HG03039 (cell line): Measurements from ENCODE around the gene BMF.
A peak's percentile ranks its signal among the peaks of the same experiment; 100 is the strongest.

ENCODE experiments used
- ATAC-seq: cut with Tn5 transposase; IDR thresholded peaks from one replicate; pipeline ENCODE4 v1.9.1; 2021; ENCODE audit warnings: mild to moderate bottlenecking, moderate library complexity; ENCODE audit not compliant: unreplicated experiment

BMF gene

DNA sequence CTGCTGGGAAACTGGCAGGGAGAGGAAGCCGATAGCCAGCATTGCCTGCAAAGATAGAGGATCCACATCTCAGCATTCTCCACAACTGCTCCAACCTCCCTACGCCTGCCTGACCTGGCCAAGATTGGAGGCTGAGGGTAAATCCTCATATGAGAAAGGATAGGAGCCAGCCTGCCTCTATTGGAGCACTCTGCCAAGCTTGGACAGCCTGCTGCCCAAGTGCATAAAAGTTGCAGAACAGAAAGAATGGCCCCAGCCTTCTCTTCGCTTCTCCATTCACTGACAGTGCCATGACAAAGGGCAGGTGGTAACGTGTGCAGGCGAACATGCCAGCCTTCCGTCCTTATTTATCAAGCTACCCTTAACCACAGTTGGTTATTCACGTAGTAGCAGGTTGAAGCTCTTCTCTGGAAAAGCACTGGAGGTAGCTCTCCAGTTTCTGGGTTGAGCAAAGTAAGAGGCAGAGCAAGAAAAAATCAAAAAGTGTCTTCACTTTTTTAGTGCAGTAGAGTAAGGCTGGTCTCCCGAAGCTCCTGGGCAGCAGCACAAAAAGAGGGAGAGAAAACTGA lies 4.3 kb downstream of the BMF start:
- ATAC-seq, result no peak

DNA sequence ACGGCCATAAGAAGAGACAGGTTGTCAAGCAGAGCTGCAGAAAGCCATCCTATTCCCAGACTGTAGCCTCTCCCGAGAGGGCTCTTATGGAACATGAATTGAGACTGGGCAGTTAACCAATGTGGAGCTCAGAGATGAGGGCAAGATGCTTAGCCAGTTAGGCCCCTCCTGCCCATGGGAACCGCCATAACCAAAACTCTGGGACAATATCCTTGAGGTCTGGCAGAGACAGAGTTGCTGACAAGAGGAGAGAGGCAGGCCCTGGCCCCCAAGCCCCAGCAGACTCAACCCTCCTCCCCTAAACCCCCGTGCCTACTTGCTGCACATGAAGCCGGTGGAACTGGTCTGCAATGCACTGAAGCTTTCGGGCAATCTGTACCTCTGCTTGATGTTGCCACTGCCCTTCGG lies 4.8 kb downstream of the BMF start:
- ATAC-seq, result no peak

DNA sequence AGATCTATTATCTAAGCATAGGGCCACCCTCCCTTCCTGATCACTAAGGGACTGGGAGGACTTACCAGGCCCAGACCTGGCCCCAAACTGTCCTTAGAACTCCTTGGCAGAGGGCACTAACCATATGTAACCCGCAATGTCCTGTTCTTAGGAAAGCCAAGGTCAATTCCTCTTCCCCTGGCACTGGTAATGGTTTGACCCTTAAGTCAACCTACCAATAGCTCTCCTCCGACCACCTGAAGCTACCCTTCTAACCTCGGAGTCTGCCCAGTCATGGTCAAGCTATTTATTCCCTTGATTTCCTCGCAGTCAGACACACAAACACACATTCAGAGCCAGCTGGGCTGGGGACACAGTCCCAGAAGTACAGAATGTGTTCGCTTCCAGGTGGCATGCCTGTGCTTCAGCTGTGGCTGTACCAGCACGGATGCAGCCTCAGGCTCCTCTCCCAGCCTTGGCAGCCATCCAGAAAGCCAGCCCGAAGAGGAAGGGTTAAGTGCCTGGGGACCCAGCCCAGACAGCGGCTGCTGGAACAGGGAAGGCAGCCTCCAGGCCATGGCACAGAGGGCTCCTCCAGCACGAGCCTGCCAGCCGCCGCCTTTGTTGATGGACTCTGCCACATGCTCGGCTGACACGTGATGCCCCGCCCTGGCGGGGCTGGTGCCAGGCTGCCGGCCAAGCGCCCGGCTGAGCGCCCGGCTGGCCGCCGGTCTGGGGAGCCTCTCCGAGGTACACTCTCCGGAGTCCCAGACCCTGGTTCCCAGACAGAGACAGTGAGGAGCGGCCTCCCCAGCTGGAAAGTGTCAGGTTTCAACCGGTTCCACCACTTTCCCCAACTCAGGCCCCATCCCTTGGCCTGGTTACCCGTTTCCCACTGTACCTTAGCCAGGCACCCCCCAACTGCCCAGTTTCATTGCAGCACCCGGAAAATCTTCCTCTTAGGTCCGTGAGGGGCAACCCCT lies 5.5 kb downstream of the BMF start:
- no peak for ATAC-seq

DNA sequence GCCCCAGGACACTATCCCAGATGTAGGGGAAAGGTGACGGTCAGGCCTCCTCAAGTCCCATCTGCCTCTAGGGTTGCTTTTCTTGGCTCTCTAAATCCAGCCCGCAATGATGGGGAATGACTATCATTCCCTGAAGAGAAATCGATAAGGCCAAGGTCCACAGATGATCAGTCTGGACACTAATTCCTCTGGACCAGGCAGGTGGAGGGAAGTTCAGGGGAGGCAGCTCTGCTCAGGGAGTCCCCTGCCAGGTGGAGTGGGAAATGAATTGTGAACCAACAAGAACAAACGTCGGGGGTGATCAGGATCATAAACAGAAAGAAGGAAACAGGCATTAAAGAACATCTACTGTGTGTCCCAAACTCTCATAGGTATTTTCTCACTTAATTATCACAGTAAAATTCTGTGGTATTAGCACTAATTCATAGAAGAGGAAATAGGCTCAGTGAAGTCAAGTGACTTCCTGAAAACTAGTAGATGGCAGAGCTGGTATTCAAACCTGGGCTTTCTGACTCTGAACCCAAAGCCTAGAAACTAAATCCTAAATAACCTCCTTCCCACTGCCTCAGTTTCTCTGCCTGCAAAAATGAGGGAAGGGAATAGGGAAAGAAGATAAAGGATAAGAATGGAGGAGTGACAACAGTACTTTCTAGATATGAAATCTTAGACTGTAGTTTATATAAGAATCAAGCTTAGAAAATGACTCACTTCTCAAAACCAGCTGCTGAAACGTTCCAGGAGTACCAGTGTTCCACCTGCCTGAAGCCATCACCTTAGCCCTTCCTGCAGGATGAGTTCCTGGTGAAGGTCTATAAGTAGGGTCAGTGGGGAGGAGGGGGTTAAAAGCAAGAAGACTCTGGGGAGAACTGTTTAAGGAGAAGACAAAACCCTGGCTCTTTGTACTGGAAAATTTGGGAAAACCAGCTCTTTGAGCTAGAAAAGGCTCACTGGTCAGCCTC lies 7.5 kb downstream of the BMF start:
- no peak for ATAC-seq

DNA sequence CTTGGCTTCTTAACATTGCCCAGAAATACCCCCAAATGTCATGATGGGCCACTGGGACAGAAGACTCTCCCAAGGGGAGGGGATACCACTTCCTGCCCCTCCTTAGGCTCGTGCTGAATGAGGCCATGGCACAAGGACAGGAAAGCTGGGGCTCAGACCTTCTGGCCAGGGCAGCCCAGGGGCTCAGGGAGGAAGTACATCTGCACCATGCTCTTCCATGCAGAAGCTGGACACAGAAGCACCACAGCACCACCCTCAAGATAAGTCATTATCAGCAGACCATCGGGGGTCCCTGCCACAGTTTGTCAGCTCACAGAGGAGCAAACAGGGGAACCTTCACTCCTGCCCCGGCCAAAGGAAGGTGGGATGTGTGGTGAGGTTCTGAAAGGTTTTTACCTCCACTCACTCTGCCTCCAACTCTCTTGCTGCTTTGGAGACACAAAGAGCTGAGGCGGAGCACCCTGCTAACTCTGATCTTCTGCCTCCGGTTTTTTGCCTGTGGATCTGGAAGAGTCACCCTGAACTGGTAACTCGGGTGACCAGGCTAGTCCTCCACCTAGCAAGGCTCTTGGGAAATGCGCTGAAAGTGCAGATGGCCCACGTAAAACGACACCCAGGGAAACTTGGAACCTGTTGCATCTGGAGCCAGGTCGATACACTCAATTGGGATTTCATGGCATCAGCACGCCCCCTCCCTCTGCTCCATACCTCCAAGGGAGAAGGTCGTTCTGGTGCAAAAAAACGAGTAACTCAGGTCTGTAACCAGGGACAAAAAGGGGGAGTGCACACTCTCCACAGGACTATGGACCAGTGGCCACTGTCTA lies 8.3 kb downstream of the BMF start:
- no peak for ATAC-seq

DNA sequence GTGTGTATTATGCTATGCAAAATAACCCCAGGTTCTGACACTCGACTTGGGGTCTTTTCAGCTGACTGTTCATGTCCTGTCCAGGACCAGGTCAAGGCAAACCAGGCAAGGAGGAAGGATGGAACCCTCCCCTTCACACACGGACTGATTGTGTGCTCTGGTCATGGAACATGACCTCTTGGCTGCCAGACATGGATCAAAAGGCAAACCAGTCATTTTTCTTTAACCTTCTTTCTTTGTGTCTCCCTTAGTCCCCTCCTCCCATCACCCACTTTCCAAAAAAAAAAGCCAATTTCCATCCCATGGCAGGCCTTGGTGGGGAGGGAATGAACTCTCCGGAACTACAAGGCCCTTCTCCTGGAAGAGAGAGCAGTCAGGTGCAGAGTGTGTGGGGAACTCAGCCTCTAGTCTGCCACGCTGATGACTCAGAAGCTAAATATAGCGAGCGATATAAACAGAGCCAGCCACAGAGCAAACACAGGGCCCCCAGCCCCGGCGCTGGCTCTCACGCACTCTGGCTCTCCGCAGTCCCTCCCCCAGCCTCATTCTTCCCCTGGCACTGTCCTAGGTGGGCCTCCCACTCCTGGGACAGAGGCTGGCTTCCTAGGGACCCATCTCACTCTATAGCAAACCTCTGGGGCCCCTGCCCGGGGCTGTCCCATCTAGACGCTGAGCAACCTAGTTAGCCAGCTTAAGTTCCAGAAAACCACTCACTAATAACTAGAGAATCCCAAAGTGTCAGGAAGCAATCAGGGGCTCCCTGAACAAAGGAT lies 10.0 kb downstream of the BMF start:
- ATAC-seq, result peak; percentile 80

DNA sequence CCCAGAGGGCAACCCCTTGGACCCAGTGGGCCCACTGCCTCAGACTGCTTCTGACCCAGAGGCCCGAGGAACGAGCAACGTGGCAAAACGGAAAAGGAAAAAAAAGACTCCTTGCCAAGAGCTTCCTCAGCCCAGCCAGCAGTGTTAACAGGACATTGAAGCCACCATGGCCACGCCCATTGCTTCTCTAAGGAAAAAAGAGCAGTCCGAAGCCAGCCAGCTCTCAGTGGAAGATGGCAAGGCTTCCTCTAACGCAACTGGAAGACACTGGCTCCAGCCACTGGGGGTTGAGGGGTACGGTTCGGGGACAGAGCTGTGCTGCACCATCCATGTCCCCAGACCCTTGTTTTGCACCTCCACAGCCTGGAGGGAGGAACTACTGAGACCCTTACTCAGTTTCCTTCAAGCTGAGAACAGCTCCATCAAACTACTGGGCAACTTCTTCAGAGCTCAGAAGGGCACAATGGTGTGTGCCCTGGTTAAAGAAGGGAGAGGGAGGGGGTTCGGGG lies 10.7 kb downstream of the BMF start:
- peak; percentile 1 for ATAC-seq

DNA sequence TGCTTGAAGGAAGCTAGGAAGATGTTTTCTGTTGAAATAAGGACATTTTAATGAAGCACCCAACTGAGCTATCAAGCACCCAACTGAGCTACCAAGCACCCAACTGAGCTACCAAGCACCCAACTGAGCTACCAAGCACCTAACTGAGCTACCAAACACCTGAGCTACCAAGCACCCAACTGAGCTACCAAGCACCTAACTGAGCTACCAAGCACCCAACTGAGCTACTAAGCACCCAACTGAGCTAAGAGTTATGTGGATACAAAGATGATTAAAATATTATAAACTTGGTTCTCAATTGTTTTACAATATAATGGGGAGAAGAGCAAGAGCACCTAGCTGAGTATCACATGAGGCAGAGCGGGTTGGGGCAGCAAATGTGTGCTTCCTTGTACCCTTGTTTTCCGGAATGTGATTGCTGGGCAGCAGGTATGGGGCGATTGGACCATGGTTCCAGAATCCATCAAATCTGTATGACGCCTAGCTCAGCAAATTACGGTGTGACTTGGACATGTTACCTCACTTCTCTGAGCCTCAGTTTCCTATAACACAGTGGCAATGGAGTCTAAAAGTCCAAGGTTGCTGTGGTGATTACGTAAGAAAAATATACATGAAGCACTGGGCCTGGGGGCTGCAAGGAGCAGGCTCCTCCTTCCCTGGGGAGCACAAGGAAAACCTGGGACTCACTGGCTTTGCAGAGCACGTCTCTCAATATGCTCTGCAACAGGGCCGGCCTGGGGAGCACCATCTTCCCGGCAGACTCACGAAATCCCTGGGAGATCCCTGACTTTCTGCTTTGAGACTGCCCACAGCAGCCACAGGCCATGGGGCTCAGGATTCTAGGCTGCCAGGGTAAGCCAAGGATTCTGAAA lies 11.3 kb downstream of the BMF start:
- ATAC-seq, result no peak

DNA sequence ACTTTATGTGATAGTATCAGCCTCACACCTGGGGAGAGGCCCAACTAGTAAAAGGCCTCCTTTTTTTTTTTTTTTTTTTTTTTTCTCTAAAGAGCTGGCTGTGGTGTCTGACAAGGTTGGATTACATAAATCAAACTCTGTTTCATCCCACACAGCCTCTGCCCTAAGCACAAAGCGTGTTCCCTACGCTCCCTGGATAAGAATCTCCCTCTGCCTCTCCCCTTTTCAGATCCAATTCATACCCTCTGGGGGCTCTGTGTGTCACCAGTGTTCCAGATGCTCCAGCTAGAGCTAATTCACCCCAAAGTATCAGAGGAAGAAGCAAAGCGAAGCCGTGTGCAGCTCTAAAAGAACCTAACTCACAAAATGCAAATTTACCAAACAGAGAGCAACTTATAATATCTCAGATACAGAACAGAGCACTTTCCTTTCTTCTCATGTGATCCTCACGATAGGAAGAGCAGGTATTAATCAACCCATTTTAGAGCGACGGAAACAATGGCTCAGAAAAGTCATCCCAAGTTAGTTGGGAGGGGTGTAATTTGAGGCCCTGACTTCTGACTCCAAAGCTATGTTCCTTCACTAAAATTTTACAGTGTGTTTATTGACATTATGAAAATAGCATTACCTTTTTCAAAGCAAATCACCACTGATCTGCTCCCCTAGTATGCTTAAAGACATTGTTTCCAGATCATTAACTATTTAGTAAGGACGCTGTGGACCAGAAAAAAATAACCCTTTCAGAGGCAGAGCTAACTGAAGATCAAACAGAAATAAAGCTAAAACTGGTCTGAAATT lies 12.4 kb downstream of the BMF start:
- ATAC-seq, result no peak

DNA sequence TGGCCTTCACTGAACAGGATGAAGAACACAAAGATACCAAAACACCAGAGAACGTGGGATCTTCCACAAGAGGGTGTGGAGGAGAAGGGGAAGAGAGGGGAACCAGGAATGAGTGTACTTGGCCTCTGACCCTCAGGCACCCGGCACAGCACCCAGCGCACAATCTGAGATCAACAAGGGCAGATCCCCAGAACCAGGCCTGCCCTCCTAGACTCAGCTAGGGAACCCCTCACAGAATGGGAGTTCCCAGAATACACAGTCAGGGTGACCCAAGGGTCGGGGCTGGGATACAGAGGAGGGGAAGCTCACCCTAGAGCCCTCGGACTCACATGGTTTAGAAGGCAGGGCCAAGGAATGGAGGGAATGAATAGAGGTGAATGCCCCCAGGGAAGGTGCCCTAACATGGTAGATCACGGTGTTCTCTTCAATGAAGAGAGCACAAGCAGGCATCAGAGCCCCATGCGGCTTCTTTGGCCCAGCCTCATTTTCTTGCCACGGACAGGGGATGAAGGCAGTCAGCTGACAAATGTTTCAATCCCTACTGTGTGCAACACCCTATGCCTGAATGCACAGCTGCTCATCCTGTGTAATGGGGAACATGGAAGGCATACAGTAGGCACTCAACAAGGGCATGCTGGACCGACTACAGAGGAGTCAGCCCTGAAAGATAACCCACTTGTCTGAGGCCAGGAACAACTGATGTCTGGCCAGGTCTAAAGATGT lies 13.1 kb downstream of the BMF start:
- no peak for ATAC-seq

DNA sequence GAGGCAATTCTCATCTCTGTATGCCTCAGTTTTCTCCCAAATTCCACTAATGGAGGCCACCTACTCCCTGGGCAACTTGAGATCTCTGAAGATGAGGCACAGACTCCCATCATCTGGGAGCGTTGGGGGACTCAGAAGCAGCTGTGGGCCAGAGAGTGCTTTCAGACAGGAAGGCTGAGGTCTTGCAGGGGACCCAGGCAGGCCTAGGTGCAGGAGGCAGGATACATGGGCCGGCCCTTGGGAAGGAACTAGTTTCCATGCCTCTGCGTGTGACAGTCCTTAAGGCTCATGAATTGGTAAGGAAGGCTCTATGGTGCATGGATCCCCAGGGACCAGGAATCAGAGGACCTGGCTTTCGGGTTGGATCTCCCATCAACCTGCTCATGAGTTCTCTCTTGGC lies 14.5 kb downstream of the BMF start:
- ATAC-seq, result no peak

DNA sequence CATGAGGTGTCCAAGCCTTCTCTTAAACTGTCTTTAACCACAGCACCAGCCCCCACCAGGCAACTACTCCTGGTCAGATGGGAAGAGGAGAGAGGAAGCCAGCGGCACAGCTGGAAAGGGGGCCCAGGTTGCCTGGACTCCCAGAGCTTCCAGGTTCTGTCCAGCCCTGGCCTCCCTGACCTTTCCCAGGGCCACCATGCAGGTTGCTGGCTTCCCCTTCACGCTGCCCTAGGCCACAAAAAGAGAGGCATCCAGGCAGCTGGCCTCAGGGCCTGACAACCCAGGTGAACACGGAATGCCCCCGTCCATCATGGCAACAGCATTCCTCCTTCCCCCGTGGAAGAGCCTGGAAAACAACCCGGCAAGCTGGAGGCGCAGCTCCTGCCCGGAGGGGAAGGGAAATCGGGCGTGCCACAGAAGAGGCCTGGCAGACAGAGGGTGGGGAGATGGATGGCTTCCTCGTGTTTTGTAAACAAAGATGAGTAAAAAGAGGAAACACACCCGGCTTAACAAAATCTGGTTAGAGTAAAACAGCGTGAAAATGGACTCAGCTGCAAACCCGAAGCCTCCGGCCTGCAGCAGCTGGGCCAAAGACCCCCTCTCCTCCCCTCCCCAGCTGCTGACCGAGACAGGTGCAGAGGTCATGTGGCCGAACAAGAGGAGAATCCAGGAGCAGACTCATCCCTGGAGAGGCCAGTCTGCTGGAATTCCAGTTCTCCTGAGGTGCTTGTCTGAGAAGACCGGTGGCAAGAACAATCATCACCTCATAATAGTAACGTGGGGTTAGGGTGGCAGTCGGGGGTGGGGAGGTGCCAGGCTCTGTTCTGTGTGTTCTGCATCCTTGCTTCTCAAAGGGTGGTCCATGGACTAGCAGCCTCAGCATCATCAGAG lies 15.5 kb downstream of the BMF start:
- ATAC-seq, result no peak

DNA sequence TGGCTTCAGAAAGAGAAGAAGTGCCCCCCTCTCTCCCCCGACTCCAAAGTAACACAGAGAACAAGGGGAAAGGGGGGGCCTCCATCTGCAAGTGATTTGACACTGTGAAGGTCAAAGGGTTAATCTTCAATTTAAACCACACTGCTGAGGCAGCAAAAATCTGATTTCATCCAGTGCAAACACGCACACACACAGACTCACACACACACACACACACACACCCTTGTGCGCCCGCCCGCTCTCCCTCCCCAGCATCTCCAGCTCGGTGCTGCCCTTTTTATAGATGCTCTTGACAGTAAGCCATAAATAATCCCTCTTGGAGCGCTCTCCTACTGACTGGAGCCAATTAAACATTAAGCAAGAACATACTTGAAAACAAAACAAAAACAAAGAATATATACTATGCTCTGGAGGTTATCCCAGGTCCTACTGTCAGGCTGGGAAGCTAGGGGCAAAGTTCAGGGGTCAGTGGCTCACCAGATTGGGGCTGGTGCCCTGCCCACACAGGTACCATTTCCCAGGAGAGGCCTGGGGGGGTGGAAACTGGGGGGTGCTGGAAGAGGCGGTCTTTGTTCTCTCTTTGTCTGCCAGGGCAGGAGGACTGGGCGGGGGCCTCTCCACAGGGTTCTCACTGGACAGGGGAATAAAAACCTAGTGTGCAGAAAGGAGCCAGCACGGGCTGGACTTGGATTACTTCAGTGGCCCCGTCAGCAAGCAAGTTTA lies 16.3 kb downstream of the BMF start:
- ATAC-seq, result no peak

DNA sequence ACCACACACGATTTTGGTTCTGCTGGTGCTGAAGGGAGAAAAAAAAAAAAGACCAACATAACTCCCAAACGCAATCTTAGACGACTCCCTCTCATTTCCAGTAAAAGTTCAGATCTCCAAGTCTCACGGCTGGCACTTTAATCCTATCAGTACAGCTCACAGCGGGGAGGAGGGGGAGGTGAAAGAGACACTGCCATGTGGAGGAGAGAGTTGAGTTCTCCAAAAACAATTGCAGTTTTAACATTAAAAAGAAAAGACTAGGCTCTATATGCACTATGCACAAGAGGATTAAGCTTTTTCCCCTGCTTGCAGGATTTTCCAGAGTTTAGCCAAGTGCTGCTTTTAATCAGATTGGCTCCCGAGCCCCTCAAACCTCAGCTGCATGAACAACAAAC lies 16.8 kb downstream of the BMF start:
- no peak for ATAC-seq

DNA sequence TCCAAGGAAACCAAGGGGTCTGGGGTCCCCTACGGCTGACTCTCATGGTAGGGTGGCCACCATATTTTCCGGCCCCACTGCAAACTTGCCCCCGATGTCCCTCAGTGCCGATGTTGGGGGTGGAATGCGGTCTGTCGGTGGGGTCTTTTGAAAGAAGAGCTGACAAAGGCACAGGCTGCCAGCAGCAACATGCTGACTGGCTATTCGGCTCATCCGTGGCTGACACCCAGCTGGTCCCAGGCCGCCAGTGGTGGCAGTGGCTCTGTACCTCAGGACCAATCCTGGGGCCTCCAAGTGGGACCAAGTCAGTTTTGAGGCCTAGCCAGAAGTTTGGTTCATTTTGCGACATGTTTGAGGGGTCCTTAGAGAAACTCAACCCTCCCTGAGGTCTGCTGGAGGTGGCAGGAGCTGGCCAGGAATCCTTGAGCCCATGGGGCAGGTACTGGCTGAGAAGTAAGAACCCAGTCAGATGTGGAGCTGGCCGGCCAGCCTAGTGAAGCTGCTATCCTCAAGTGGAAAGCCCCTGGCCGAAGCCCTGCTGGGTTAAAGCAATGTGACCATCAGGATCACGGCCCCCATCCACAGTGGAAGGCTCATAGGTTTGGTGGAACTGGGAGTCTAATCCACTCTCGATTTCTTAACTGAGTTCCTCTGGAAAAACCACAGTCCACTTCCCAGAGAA lies 17.8 kb downstream of the BMF start:
- no peak for ATAC-seq
